Measurements from ENCODE around the gene TOX3.

The TOX3 gene

GRCh38 chr16:52473096-52473495, 73.8 kb downstream of the TOX3 start:
- Histone ChIP-seq H3K4ac (ENCODE audit: low read length) (no peak overlapping the region), H2AK5ac (ENCODE audit: low read depth, low read length) (no peak overlapping the region), H2BK12ac (ENCODE audit: low read length) (no peak overlapping the region), H3K27ac (replicated peaks; ENCODE audit: low read length) (no peak overlapping the region), H3K4me3 (ENCODE audit: low read length in 2 of 2) (no peak overlapping the region), H3K36me3 (replicated peaks in 1 of 2; ENCODE audit: control insufficient read depth in 2 of 2, insufficient read depth in 2 of 2, low read length in 2 of 2) (peaks cover 4 to 38% of the 10 kb centered on the region in 2 donors), H3K4me1 (ENCODE audit: control insufficient read depth in 2 of 2, insufficient read depth in 1 of 2, low read depth in 1 of 2, low read length in 2 of 2) (peaks cover 2 to 3% of the 10 kb centered on the region in 2 donors), H2BK120ac (ENCODE audit: low read depth, low read length) (no peak overlapping the region), H4K8ac (ENCODE audit: low read depth, low read length) (no peak overlapping the region), H3K79me1 (ENCODE audit: low read depth, low read length) (peaks cover under 1% of the 10 kb centered on the region), H2BK5ac (ENCODE audit: low read length) (no peak overlapping the region), H4K91ac (ENCODE audit: low read depth, low read length, poor library complexity) (no peak overlapping the region), H3K9ac (ENCODE audit: low read depth, low read length, poor library complexity) (no peak overlapping the region), H3K18ac (ENCODE audit: low read length) (no peak overlapping the region), H2AFZ (ENCODE audit: low read length) (no peak overlapping the region), H3K9me3 (replicated peaks in 1 of 2; ENCODE audit: control insufficient read depth in 2 of 2, insufficient read depth in 1 of 2, low read depth in 1 of 2, low read length in 2 of 2) (peaks cover 2 to 11% of the 10 kb centered on the region in 2 donors), H3K27me3 (ENCODE audit: control insufficient read depth in 3 of 3, insufficient read depth in 3 of 3, low read depth in 1 of 3, low read length in 3 of 3) (no peaks in the 10 kb centered on the region), H3K23ac (ENCODE audit: low read depth, low read length, poor library complexity) (no peak overlapping the region), H3K14ac (ENCODE audit: low read length) (no peak overlapping the region), H3K4me2 (ENCODE audit: insufficient read depth, low read length, poor library complexity, severe bottlenecking) (no peak overlapping the region), H2BK15ac (ENCODE audit: low read length) (no peak overlapping the region)
- no peak for DNase-seq (ENCODE audit: low spot score)
- no CpG with 5 or more reads among the region's 5 CpGs for WGBS, 2 donors (ENCODE audit: extremely low coverage in 2 of 2, insufficient read length in 2 of 2, insufficient replicate concordance in 1 of 2)

GRCh38 chr16:52471650-52472370, 75.1 kb downstream of the TOX3 start:
- Histone ChIP-seq H2BK15ac (ENCODE audit: low read length) (no peak overlapping the region), H3K4me1 (ENCODE audit: control insufficient read depth in 2 of 2, insufficient read depth in 1 of 2, low read depth in 1 of 2, low read length in 2 of 2) (peaks cover 2 to 3% of the 10 kb centered on the region in 2 donors), H3K9ac (ENCODE audit: low read depth, low read length, poor library complexity) (no peak overlapping the region), H2BK12ac (ENCODE audit: low read length) (no peak overlapping the region), H3K9me3 (replicated peaks in 1 of 2; ENCODE audit: control insufficient read depth in 2 of 2, insufficient read depth in 1 of 2, low read depth in 1 of 2, low read length in 2 of 2) (peaks cover 2 to 11% of the 10 kb centered on the region in 2 donors), H3K4me2 (ENCODE audit: insufficient read depth, low read length, poor library complexity, severe bottlenecking) (no peak overlapping the region), H3K4me3 (ENCODE audit: low read length in 2 of 2) (no peak overlapping the region), H2AFZ (ENCODE audit: low read length) (no peak overlapping the region), H2BK5ac (ENCODE audit: low read length) (no peak overlapping the region), H3K27ac (replicated peaks; ENCODE audit: low read length) (no peak overlapping the region), H3K4ac (ENCODE audit: low read length) (no peak overlapping the region), H3K36me3 (replicated peaks in 1 of 2; ENCODE audit: control insufficient read depth in 2 of 2, insufficient read depth in 2 of 2, low read length in 2 of 2) (peaks cover 6 to 44% of the 10 kb centered on the region in 2 donors), H3K23ac (ENCODE audit: low read depth, low read length, poor library complexity) (no peak overlapping the region), H3K18ac (ENCODE audit: low read length) (no peak overlapping the region), H3K14ac (ENCODE audit: low read length) (no peak overlapping the region), H2BK120ac (ENCODE audit: low read depth, low read length) (no peak overlapping the region), H4K8ac (ENCODE audit: low read depth, low read length) (no peak overlapping the region), H3K27me3 (ENCODE audit: control insufficient read depth in 3 of 3, insufficient read depth in 3 of 3, low read depth in 1 of 3, low read length in 3 of 3) (no peaks in the 10 kb centered on the region), H4K91ac (ENCODE audit: low read depth, low read length, poor library complexity) (no peak overlapping the region), H2AK5ac (ENCODE audit: low read depth, low read length) (no peak overlapping the region), H3K79me1 (ENCODE audit: low read depth, low read length) (no peaks in the 10 kb centered on the region)
- DNase-seq (ENCODE audit: low spot score), result no peak
- no CpG with 5 or more reads among the region's 7 CpGs for WGBS, 2 donors (ENCODE audit: extremely low coverage in 2 of 2, insufficient read length in 2 of 2, insufficient replicate concordance in 1 of 2)

GRCh38 chr16:52470585-52470984, 76.4 kb downstream of the TOX3 start:
- Histone ChIP-seq H3K27ac (replicated peaks; ENCODE audit: low read length) (no peak overlapping the region), H2BK15ac (ENCODE audit: low read length) (no peak overlapping the region), H3K9me3 (replicated peaks in 1 of 2; ENCODE audit: control insufficient read depth in 2 of 2, insufficient read depth in 1 of 2, low read depth in 1 of 2, low read length in 2 of 2) (peaks cover 2 to 11% of the 10 kb centered on the region in 2 donors), H2BK120ac (ENCODE audit: low read depth, low read length) (no peak overlapping the region), H3K23ac (ENCODE audit: low read depth, low read length, poor library complexity) (no peak overlapping the region), H3K4me2 (ENCODE audit: insufficient read depth, low read length, poor library complexity, severe bottlenecking) (no peak overlapping the region), H3K14ac (ENCODE audit: low read length) (no peak overlapping the region), H3K36me3 (replicated peaks in 1 of 2; ENCODE audit: control insufficient read depth in 2 of 2, insufficient read depth in 2 of 2, low read length in 2 of 2) (peaks cover 6 to 56% of the 10 kb centered on the region in 2 donors), H4K91ac (ENCODE audit: low read depth, low read length, poor library complexity) (no peak overlapping the region), H2AFZ (ENCODE audit: low read length) (no peak overlapping the region), H3K4ac (ENCODE audit: low read length) (no peak overlapping the region), H2BK12ac (ENCODE audit: low read length) (no peak overlapping the region), H3K9ac (ENCODE audit: low read depth, low read length, poor library complexity) (no peak overlapping the region), H3K4me3 (ENCODE audit: low read length in 2 of 2) (no peak overlapping the region), H3K27me3 (ENCODE audit: control insufficient read depth in 3 of 3, insufficient read depth in 3 of 3, low read depth in 1 of 3, low read length in 3 of 3) (no peaks in the 10 kb centered on the region), H2BK5ac (ENCODE audit: low read length) (no peak overlapping the region), H4K8ac (ENCODE audit: low read depth, low read length) (no peak overlapping the region), H3K18ac (ENCODE audit: low read length) (no peak overlapping the region), H2AK5ac (ENCODE audit: low read depth, low read length) (no peak overlapping the region), H3K79me1 (ENCODE audit: low read depth, low read length) (no peaks in the 10 kb centered on the region), H3K4me1 (ENCODE audit: control insufficient read depth in 2 of 2, insufficient read depth in 1 of 2, low read depth in 1 of 2, low read length in 2 of 2) (peaks cover 2 to 3% of the 10 kb centered on the region in 2 donors)
- no peak for DNase-seq (ENCODE audit: low spot score)
- no CpG with 5 or more reads among the region's 6 CpGs for WGBS, 2 donors (ENCODE audit: extremely low coverage in 2 of 2, insufficient read length in 2 of 2, insufficient replicate concordance in 1 of 2)

GRCh38 chr16:52469775-52470174, 77.2 kb downstream of the TOX3 start:
- H3K27me3 ChIP-seq (ENCODE audit: control insufficient read depth in 3 of 3, insufficient read depth in 3 of 3, low read depth in 1 of 3, low read length in 3 of 3), result no peaks in the 10 kb centered on the region
- no peak overlapping the region for H3K27ac ChIP-seq (replicated peaks; ENCODE audit: low read length)
- no peak overlapping the region for H3K14ac ChIP-seq (ENCODE audit: low read length)
- peaks cover under 1 to 9% of the 10 kb centered on the region in 2 donors for H3K9me3 ChIP-seq (replicated peaks in 1 of 2; ENCODE audit: control insufficient read depth in 2 of 2, insufficient read depth in 1 of 2, low read depth in 1 of 2, low read length in 2 of 2)
- H2BK12ac ChIP-seq (ENCODE audit: low read length), result no peak overlapping the region
- H3K23ac ChIP-seq (ENCODE audit: low read depth, low read length, poor library complexity), result no peak overlapping the region
- peaks cover 2 to 3% of the 10 kb centered on the region in 2 donors for H3K4me1 ChIP-seq (ENCODE audit: control insufficient read depth in 2 of 2, insufficient read depth in 1 of 2, low read depth in 1 of 2, low read length in 2 of 2)
- no peak overlapping the region for H2AK5ac ChIP-seq (ENCODE audit: low read depth, low read length)
- DNase-seq (ENCODE audit: low spot score), result no peak
- H3K4me3 ChIP-seq (ENCODE audit: low read length in 2 of 2), result no peak overlapping the region
- no peak overlapping the region for H4K91ac ChIP-seq (ENCODE audit: low read depth, low read length, poor library complexity)
- WGBS, 2 donors (ENCODE audit: extremely low coverage in 2 of 2, insufficient read length in 2 of 2, insufficient replicate concordance in 1 of 2), result no CpG with 5 or more reads among the region's 3 CpGs
- H3K4ac ChIP-seq (ENCODE audit: low read length), result no peak overlapping the region
- no peak overlapping the region for H2BK5ac ChIP-seq (ENCODE audit: low read length)
- H2BK120ac ChIP-seq (ENCODE audit: low read depth, low read length), result no peak overlapping the region
- H3K36me3 ChIP-seq (replicated peaks in 1 of 2; ENCODE audit: control insufficient read depth in 2 of 2, insufficient read depth in 2 of 2, low read length in 2 of 2), result peaks cover 6 to 58% of the 10 kb centered on the region in 2 donors
- H4K8ac ChIP-seq (ENCODE audit: low read depth, low read length), result no peak overlapping the region
- H3K79me1 ChIP-seq (ENCODE audit: low read depth, low read length), result no peaks in the 10 kb centered on the region
- no peak overlapping the region for H2AFZ ChIP-seq (ENCODE audit: low read length)
- no peak overlapping the region for H3K9ac ChIP-seq (ENCODE audit: low read depth, low read length, poor library complexity)
- H2BK15ac ChIP-seq (ENCODE audit: low read length), result no peak overlapping the region
- H3K18ac ChIP-seq (ENCODE audit: low read length), result no peak overlapping the region
- H3K4me2 ChIP-seq (ENCODE audit: insufficient read depth, low read length, poor library complexity, severe bottlenecking), result no peak overlapping the region

Data from neuronal stem cell (in vitro differentiated cells).